ENCODE measurements around the gene RAP2B.
"Not testable (repeated sequence)": the region's sequence is repeated elsewhere in the genome, so short reads cannot be mapped to it uniquely, and the experiment has no call there.

DNA sequence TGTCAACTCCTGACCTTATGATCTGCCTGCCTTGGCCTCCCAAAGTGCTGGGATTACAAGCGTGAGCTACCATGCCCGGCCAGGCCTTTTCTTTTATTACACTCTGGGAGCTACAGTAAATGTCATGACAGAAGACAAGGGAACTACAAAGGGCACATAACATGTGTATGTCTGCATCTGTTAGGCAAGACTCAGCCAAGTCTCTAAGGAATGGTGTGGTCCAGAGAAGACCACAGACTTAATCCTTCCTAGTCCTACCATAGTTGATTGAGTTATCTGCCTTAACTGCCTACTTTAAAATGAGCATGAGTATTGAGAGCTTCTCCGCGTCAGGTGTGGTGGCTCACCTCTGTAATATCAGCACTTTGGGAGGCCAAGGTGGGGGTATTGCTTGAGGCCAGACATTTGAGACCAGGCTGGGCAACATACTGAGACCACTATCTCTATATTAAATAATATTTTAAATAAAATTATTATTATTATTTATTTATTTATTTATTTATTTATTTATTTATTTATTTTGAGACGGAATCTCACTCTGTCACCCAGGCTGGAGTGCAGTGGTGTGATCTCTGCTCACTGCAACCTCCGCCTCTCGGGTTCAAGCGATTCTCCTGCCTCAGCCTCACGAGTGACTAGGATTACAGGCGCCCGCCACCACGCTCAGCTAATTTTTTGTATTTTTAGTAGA lies 31.9 kb downstream of the RAP2B start:
- not testable (repeated sequence) for TF ChIP-seq CTCF (optimal IDR thresholded peaks at IDR 0.05 in 1 of 3, IDR thresholded peaks at IDR 0.05 in 1 of 3, conservative IDR thresholded peaks at IDR 0.05 in 1 of 3; ENCODE audit: extremely low read depth in 1 of 3, insufficient read depth in 2 of 3, low read length in 3 of 3); EZH2 (IDR thresholded peaks at IDR 0.05; ENCODE audit: low read length)

Data from keratinocyte (primary cell).